ENCODE data around the gene PAFAH2.

- TF ChIP-seq CTCF (IDR thresholded peaks at IDR 0.05) (no peak), EZH2phosphoT487 (IDR thresholded peaks at IDR 0.05; ENCODE audit: borderline replicate concordance, low read depth) (no peak), TCF12 (IDR thresholded peaks at IDR 0.05) (no peak), RFX5 (IDR thresholded peaks at IDR 0.05; ENCODE audit: low read length) (no peak), ELF1 (IDR thresholded peaks at IDR 0.05) (no peak), POLR2AphosphoS5 (IDR thresholded peaks at IDR 0.05; ENCODE audit: low read depth, low read length) (no peak), USF2 (IDR thresholded peaks at IDR 0.05; ENCODE audit: borderline replicate concordance, low read depth, low read length) (no peak), RCOR1 (IDR thresholded peaks at IDR 0.05; ENCODE audit: low read length) (no peak), EP300 (IDR thresholded peaks at IDR 0.05; ENCODE audit: borderline replicate concordance in 1 of 2, low read depth in 1 of 2, low read length in 1 of 2) (no peak), TEAD4 (IDR thresholded peaks at IDR 0.05; ENCODE audit: borderline replicate concordance, insufficient read depth) (no peak), MAX (IDR thresholded peaks at IDR 0.05; ENCODE audit: low read depth) (no peak)
These were observed 43.5 kb downstream of the PAFAH2 start for GRCh38 chr1:25954282-25954938.

Data from SK-N-SH (cell line).